PC-9 (cell line): ENCODE results near the gene CKB.

ENCODE experiments used
- EZH2 ChIP-seq: fragments of 200-600 bp; sonication (generic); IDR thresholded peaks from 2 replicates; pipeline ENCODE4 v1.8.0; 2017; ENCODE audit warnings: antibody characterized with exemption, low read depth
- TF ChIP-seq, protein P1 (sequence below): fragments of 200-600 bp; sonication (generic); conservative IDR thresholded peaks from 2 replicates; pipeline ENCODE4 v1.6.1; 2017; ENCODE audit warnings: mixed run types, antibody characterized with exemption, mild to moderate bottlenecking, moderate library complexity

DNA sequence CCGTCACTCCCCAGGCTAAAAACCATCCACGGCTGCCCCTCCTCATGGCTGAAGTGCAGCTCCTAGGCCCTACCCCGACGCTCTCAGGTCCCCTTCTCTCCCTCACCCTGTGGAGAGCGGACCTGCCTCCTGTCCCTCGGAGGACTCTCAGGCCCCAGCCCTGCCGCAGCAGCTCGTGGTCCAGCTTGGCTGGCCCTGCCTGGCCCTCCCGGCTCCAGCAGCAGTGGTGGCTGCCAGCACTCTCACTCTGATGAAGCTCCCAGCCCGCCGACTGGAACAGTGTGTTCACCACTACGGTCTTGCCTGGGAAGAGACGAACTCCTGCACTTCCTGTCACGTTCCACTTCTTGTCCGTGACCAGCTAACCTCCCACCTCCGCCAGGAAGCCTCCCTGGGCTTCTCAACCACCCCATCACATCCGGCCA is 28.7 kb upstream of the CKB start:
- TF ChIP-seq, protein P1, sequence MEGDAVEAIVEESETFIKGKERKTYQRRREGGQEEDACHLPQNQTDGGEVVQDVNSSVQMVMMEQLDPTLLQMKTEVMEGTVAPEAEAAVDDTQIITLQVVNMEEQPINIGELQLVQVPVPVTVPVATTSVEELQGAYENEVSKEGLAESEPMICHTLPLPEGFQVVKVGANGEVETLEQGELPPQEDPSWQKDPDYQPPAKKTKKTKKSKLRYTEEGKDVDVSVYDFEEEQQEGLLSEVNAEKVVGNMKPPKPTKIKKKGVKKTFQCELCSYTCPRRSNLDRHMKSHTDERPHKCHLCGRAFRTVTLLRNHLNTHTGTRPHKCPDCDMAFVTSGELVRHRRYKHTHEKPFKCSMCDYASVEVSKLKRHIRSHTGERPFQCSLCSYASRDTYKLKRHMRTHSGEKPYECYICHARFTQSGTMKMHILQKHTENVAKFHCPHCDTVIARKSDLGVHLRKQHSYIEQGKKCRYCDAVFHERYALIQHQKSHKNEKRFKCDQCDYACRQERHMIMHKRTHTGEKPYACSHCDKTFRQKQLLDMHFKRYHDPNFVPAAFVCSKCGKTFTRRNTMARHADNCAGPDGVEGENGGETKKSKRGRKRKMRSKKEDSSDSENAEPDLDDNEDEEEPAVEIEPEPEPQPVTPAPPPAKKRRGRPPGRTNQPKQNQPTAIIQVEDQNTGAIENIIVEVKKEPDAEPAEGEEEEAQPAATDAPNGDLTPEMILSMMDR: no peak
- no peak for TF ChIP-seq EZH2
